GM23248 (cell line): ENCODE results near the gene NOTCH2.

Experiments
- EZH2 ChIP-seq: fragments of 200-600 bp; sonication (generic); IDR thresholded peaks from 2 replicates; pipeline ENCODE4 v1.6.1; 2018; ENCODE audit warnings: antibody characterized with exemption, mild to moderate bottlenecking; ENCODE audit not compliant: insufficient read depth, poor library complexity, severe bottlenecking
- EZH2phosphoT487 ChIP-seq: fragments of 200-600 bp; sonication (generic); IDR thresholded peaks from 2 replicates; pipeline ENCODE4 v1.6.1; 2018; ENCODE audit warnings: antibody characterized with exemption, moderate library complexity, mild to moderate bottlenecking, low read depth; ENCODE audit not compliant: insufficient read depth

- no peak for TF ChIP-seq EZH2
- TF ChIP-seq EZH2phosphoT487 = no peak
Observed at GRCh38 chr1:119943216-119943615, 126.2 kb downstream of the NOTCH2 start.
